ENCODE results near the gene ZNF423. TPM values are rescaled to one million over a fixed set of nuclear protein-coding genes. Genes with fewer than 3 reads are reported as not detected.

The ZNF423 gene
- total and polyA plus RNA-seq, 12 donors, result 1.7 to 10.6 (median 5.5) TPM

- Histone ChIP-seq H3K27me3 (no peaks in the 10 kb centered on the region), H3K36me3 (replicated peaks in 1 of 2) (no peaks in the 10 kb centered on the region), H3K9me3 (replicated peaks in 1 of 3) (no peaks in the 10 kb centered on the region), H3K4me1 (replicated peaks in 1 of 2) (peaks cover 11 to 29% of the 10 kb centered on the region in 2 donors), H3K27ac (peak overlapping the region in 4 of 5 donors; percentile 13 to 94 (median 65)), H3K4me3 (peak overlapping the region in 2 of 4 donors; percentile 27 to 94)
- intact Hi-C loops (cut with DNase I), result loop anchor here in 1 of 2 donors (5.0 to 10.0 kb wide), 2 partner anchors 250 to 362 kb away; no protein-coding TSS in a partner anchor
- peak in 4 of 7 donors; percentile 24 to 44 (median 30) for DNase-seq
- 1 to 4% (median 2%) methylated on average over 6 to 43 of the region's 45 CpGs for WGBS, 4 donors
- TF ChIP-seq POLR2A (IDR thresholded peaks at IDR 0.05), result no peak
- TF ChIP-seq CTCF (IDR thresholded peaks at IDR 0.05), result peak in 1 of 6 experiments; percentile 18
Measured at GRCh38 chr16:49854796-49855203, 1.1 kb downstream of the ZNF423 start.

- no peak for TF ChIP-seq POLR2A (IDR thresholded peaks at IDR 0.05)
- no peak for TF ChIP-seq CTCF (IDR thresholded peaks at IDR 0.05)
- no peaks in the 10 kb centered on the region for H3K27me3 ChIP-seq
- peak overlapping the region in 2 of 4 donors; percentile 27 to 94 for H3K4me3 ChIP-seq
- DNase-seq, result peak in 4 of 7 donors; percentile 20 to 63 (median 27)
- peak overlapping the region in 4 of 5 donors; percentile 13 to 94 (median 65) for H3K27ac ChIP-seq
- WGBS, 4 donors, result 25 to 31% (median 27%) methylated on average over 22 to 33 of the region's 33 CpGs
- H3K4me1 ChIP-seq (replicated peaks in 1 of 2), result peaks cover 7 to 27% of the 10 kb centered on the region in 2 donors
- no peaks in the 10 kb centered on the region for H3K36me3 ChIP-seq (replicated peaks in 1 of 2)
- H3K9me3 ChIP-seq (replicated peaks in 1 of 3), result no peaks in the 10 kb centered on the region
- intact Hi-C loops (cut with DNase I), result loop anchor here in 1 of 2 donors (10.0 kb wide), 1 partner anchor 249 kb away; no protein-coding TSS in a partner anchor
Measured at GRCh38 chr16:49854188-49854795, 1.6 kb downstream of the ZNF423 start.

- Histone ChIP-seq H3K27ac (no peak overlapping the region), H3K9me3 (replicated peaks in 1 of 3) (no peaks in the 10 kb centered on the region), H3K4me3 (no peak overlapping the region), H3K4me1 (replicated peaks in 1 of 2) (peaks cover 0 to 17% of the 10 kb centered on the region in 2 donors), H3K36me3 (replicated peaks in 1 of 2) (no peaks in the 10 kb centered on the region), H3K27me3 (no peaks in the 10 kb centered on the region)
- no peak for DNase-seq
- WGBS, 4 donors, result 68 to 78% (median 72%) methylated on average over 4 to 5 of the region's 5 CpGs
- intact Hi-C loops (cut with DNase I), result loop anchor here in 1 of 2 donors (10.0 kb wide), 1 partner anchor 247 kb away; no protein-coding TSS in a partner anchor
- TF ChIP-seq POLR2A (IDR thresholded peaks at IDR 0.05), result no peak
- no peak for TF ChIP-seq CTCF (IDR thresholded peaks at IDR 0.05)
Measured at GRCh38 chr16:49852279-49852678, 3.6 kb downstream of the ZNF423 start.

GRCh38 chr16:49851468-49851787 is 4.5 kb downstream of the ZNF423 start:
- DNase-seq, result no peak
- H3K4me1 ChIP-seq (replicated peaks in 1 of 2), result peaks cover 0 to 17% of the 10 kb centered on the region in 2 donors
- intact Hi-C loops (cut with DNase I), result loop anchor here in 1 of 2 donors (10.0 kb wide), 1 partner anchor 247 kb away; no protein-coding TSS in a partner anchor
- TF ChIP-seq POLR2A (IDR thresholded peaks at IDR 0.05) (no peak), CTCF (IDR thresholded peaks at IDR 0.05) (no peak)
- no peak overlapping the region for H3K27ac ChIP-seq
- no peaks in the 10 kb centered on the region for H3K27me3 ChIP-seq
- 50 to 64% (median 54%) methylated on average over 5 of the region's 5 CpGs for WGBS, 4 donors
- H3K9me3 ChIP-seq (replicated peaks in 1 of 3), result no peaks in the 10 kb centered on the region
- H3K36me3 ChIP-seq (replicated peaks in 1 of 2), result no peaks in the 10 kb centered on the region
- no peak overlapping the region for H3K4me3 ChIP-seq
